HepG2 (cell line): Measurements from ENCODE around the gene FOXS1. TPM values are rescaled to one million over a fixed set of nuclear protein-coding genes. Genes with fewer than 3 reads are reported as not detected.

Experiments used
- ATF7 ChIP-seq, 2 experiments: fragments of 450-650 bp in 1 of 2; sonication (generic) in 1 of 2; formaldehyde crosslinking in 1 of 2; IDR thresholded peaks; 2 replicates each; pipeline versions ENCODE4 v1.4.0 to v1.6.1; 2016 to 2020; ENCODE audit warnings: antibody characterized with exemption in 1 of 2, mild to moderate bottlenecking in 1 of 2, missing genetic modification reagents in 1 of 2
- CENPT ChIP-seq: sonication (generic); formaldehyde crosslinking; IDR thresholded peaks from 2 replicates; pipeline ENCODE4 v1.8.0; 2022; ENCODE audit warnings: low read depth, mild to moderate bottlenecking, moderate library complexity, missing genetic modification reagents
- FOXJ3 ChIP-seq: sonication (generic); formaldehyde crosslinking; IDR thresholded peaks from 2 replicates; pipeline ENCODE4 v1.4.0; 2020; ENCODE audit warnings: missing genetic modification reagents, mild to moderate bottlenecking, borderline replicate concordance
- GATA4 ChIP-seq: sonication (generic); IDR thresholded peaks from 2 replicates; pipeline ENCODE4 v1.6.1; 2016; ENCODE audit warnings: antibody characterized with exemption, low read depth, borderline replicate concordance
- GZF1 ChIP-seq: sonication (generic); formaldehyde crosslinking; IDR thresholded peaks from 2 replicates; pipeline ENCODE4 v1.5.1; 2020; ENCODE audit warnings: mild to moderate bottlenecking, missing genetic modification reagents
- NR2F6 ChIP-seq, 2 experiments: IDR thresholded peaks; 2 replicates each; pipeline ENCODE4 v1.6.1; 2016; ENCODE audit warnings: antibody characterized with exemption in 1 of 2, mild to moderate bottlenecking in 1 of 2
- PCBP1 ChIP-seq: fragments of 200-400 bp; formaldehyde crosslinking; IDR thresholded peaks from 2 replicates; pipeline ENCODE4 v1.6.1; 2017; ENCODE audit warnings: mild to moderate bottlenecking, low read depth, low read length, borderline replicate concordance
- PITX1 ChIP-seq: sonication (generic); formaldehyde crosslinking; IDR thresholded peaks from 2 replicates; pipeline ENCODE4 v1.5.1; 2020; ENCODE audit warnings: mild to moderate bottlenecking, missing genetic modification reagents
- RBAK ChIP-seq: sonication (generic); formaldehyde crosslinking; IDR thresholded peaks from 2 replicates; pipeline ENCODE4 v1.5.1; 2020; ENCODE audit warnings: mild to moderate bottlenecking, missing genetic modification reagents
- SALL1 ChIP-seq: sonication (generic); formaldehyde crosslinking; IDR thresholded peaks from 2 replicates; pipeline ENCODE4 v1.8.0; 2022; ENCODE audit warnings: mild to moderate bottlenecking, missing genetic modification reagents
- SRSF4 ChIP-seq: fragments of 200-400 bp; formaldehyde crosslinking; IDR thresholded peaks from one replicate; pipeline ENCODE4 v1.6.1; 2018; ENCODE audit warnings: mild to moderate bottlenecking, low read depth, low read length, moderate library complexity; ENCODE audit not compliant: poor library complexity, severe bottlenecking
- TEAD2 ChIP-seq: sonication (generic); formaldehyde crosslinking; IDR thresholded peaks from 2 replicates; pipeline ENCODE4 v1.9.0; 2021; ENCODE audit warnings: missing genetic modification reagents
- TMF1 ChIP-seq: sonication (generic); formaldehyde crosslinking; IDR thresholded peaks from 2 replicates; pipeline ENCODE4 v1.8.1; 2022; ENCODE audit warnings: low read depth, missing genetic modification reagents
- XRCC5 ChIP-seq: fragments of 200-400 bp; formaldehyde crosslinking; optimal IDR thresholded peaks from 2 replicates; pipeline ENCODE3; 2017; ENCODE audit warnings: mild to moderate bottlenecking, low read length
- ZMYM3 ChIP-seq: sonication (generic); formaldehyde crosslinking; IDR thresholded peaks from 2 replicates; pipeline ENCODE4 v1.5.1; 2020; ENCODE audit warnings: mild to moderate bottlenecking, missing genetic modification reagents
- ZNF24 ChIP-seq: fragments of 450-650 bp; IDR thresholded peaks from 2 replicates; pipeline ENCODE4 v1.6.1; 2017; ENCODE audit warnings: antibody characterized with exemption, mild to moderate bottlenecking
- ZNF496 ChIP-seq: sonication (generic); formaldehyde crosslinking; IDR thresholded peaks from 2 replicates; pipeline ENCODE4 v1.8.1; 2023; ENCODE audit warnings: mild to moderate bottlenecking, moderate library complexity, missing genetic modification reagents; ENCODE audit not compliant: insufficient replicate concordance
- polyA plus RNA-seq, 8 experiments: library from polyadenylated mRNA; depleted of rRNA in 3 of 8; stranded (reverse) in 7 of 8; unstranded in 1 of 8; fragments of >200 nt; fragmentation: Illumina TruSeq in 4 of 8; extraction: Trizol in 4 of 8; gene quantifications; 2 replicates each; pipeline versions ENCODE4 v1.2.1 to v1.2.3, GENCODE V29; 2011 to 2016; ENCODE audit warnings: low read depth in 4 of 8, missing spikeins in 1 of 8, mixed read lengths in 1 of 8; ENCODE audit not compliant: insufficient read depth in 1 of 8
- total RNA-seq, 5 experiments: library from RNA; depleted of rRNA; stranded (reverse); fragments of >200 nt; fragmentation: Illumina TruSeq; extraction: Trizol; gene quantifications; 2 replicates each; pipeline ENCODE4 v1.2.3, GENCODE V29; 2016; ENCODE audit warnings: low read depth in 1 of 5
- TF ChIP-seq, protein P1 (sequence below): sonication (generic); formaldehyde crosslinking; conservative IDR thresholded peaks from 2 replicates; pipeline ENCODE4 v1.4.0; 2020; ENCODE audit warnings: missing genetic modification reagents
- TF ChIP-seq, protein P2 (sequence below): sonication (generic); formaldehyde crosslinking; IDR thresholded peaks from 2 replicates; pipeline ENCODE4 v1.4.0; 2020; ENCODE audit warnings: missing genetic modification reagents
- TF ChIP-seq, protein P3 (sequence below): sonication (generic); formaldehyde crosslinking; IDR thresholded peaks from 2 replicates; pipeline ENCODE4 v1.5.0; 2020; ENCODE audit warnings: missing genetic modification reagents
- TF ChIP-seq, protein P4 (sequence below): sonication (generic); formaldehyde crosslinking; IDR thresholded peaks from 2 replicates; pipeline ENCODE4 v1.4.0; 2020; ENCODE audit warnings: missing genetic modification reagents, borderline replicate concordance
- TF ChIP-seq, protein P5 (sequence below): IDR thresholded peaks from 2 replicates; pipeline ENCODE4 v1.6.1; 2016; ENCODE audit warnings: low read depth, borderline replicate concordance

Gene FOXS1
- total and polyA plus RNA-seq, 2 of the 13 experiments (the other 11 are each of a cell fraction or from before 2014, with no cell fraction given) = not detected

DNA sequence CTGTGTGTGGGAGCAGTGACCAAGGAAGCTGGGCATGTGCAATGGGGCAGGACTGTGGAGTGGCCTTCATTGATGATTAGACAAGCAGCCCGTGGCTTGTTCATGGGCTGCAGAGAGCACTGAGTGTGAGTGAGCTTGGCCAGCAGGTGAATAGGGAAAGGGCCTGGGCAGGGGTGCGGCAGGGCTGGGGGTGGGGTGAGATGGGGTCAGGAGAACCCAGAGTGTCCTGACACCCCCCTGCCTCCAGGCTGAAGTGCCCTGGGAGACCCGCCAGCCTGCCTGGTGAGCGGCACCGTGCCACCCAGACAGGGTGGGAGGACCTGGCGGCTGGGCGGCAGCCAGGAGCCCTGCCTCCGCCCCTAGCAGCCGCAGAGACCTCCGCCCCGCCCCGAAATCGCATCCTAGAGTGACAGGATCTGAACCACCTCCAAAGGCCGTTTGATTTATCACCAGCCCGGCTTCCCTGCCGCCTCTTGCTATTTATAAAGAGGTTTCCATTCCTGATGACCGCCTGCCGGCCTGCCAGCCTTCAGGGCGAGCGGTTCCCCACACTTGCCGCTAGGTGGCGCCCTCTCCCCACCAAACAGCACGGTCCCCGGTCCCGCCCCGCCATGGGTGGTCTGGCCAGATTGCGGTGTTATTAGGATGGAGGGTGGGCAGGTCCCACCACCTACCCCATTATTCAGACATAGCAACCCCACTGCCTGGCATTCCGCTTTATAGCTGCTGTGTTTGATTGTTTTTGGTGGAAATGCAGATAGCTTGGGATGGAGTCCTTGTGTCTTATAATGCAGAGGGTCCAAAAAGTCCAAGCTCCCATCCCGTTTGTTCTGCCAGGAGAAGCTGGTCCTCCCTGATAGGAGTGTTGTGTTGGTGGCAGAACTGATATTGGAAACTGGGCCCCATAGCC lies 22.7 kb downstream of the FOXS1 start (continued):
- TF ChIP-seq, protein P1, sequence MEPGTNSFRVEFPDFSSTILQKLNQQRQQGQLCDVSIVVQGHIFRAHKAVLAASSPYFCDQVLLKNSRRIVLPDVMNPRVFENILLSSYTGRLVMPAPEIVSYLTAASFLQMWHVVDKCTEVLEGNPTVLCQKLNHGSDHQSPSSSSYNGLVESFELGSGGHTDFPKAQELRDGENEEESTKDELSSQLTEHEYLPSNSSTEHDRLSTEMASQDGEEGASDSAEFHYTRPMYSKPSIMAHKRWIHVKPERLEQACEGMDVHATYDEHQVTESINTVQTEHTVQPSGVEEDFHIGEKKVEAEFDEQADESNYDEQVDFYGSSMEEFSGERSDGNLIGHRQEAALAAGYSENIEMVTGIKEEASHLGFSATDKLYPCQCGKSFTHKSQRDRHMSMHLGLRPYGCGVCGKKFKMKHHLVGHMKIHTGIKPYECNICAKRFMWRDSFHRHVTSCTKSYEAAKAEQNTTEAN (CRISPR knock-in tag) = no peak
- no peak for TF ChIP-seq FOXJ3
- TF ChIP-seq GATA4 = no peak
- TF ChIP-seq GZF1 = no peak
- TF ChIP-seq RBAK (CRISPR knock-in tag) = no peak
- no peak for TF ChIP-seq ZNF24
- TF ChIP-seq SALL1 = peak; percentile 47; the same call in 1 of the 2 replicates
- TF ChIP-seq TMF1 (CRISPR knock-in tag) = no peak
- TF ChIP-seq PCBP1 = no peak
- no peak for TF ChIP-seq PITX1
- TF ChIP-seq SRSF4 = no peak
- no peak for TF ChIP-seq NR2F6 (IDR thresholded peaks at IDR 0.05)
- TF ChIP-seq NR2F6 (CRISPR knock-in tag; IDR thresholded peaks at IDR 0.05) = no peak
- TF ChIP-seq ZMYM3 (CRISPR knock-in tag) = no peak
- TF ChIP-seq, protein P2, sequence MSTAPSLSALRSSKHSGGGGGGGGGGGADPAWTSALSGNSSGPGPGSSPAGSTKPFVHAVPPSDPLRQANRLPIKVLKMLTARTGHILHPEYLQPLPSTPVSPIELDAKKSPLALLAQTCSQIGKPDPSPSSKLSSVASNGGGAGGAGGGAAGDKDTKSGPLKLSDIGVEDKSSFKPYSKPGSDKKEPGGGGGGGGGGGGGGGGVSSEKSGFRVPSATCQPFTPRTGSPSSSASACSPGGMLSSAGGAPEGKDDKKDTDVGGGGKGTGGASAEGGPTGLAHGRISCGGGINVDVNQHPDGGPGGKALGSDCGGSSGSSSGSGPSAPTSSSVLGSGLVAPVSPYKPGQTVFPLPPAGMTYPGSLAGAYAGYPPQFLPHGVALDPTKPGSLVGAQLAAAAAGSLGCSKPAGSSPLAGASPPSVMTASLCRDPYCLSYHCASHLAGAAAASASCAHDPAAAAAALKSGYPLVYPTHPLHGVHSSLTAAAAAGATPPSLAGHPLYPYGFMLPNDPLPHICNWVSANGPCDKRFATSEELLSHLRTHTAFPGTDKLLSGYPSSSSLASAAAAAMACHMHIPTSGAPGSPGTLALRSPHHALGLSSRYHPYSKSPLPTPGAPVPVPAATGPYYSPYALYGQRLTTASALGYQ (CRISPR knock-in tag) = no peak
- TF ChIP-seq TEAD2 (CRISPR knock-in tag) = no peak
- no peak for TF ChIP-seq CENPT (CRISPR knock-in tag)
- TF ChIP-seq, protein P3, sequence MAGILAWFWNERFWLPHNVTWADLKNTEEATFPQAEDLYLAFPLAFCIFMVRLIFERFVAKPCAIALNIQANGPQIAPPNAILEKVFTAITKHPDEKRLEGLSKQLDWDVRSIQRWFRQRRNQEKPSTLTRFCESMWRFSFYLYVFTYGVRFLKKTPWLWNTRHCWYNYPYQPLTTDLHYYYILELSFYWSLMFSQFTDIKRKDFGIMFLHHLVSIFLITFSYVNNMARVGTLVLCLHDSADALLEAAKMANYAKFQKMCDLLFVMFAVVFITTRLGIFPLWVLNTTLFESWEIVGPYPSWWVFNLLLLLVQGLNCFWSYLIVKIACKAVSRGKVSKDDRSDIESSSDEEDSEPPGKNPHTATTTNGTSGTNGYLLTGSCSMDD (CRISPR knock-in tag) = no peak
- TF ChIP-seq, protein P4, sequence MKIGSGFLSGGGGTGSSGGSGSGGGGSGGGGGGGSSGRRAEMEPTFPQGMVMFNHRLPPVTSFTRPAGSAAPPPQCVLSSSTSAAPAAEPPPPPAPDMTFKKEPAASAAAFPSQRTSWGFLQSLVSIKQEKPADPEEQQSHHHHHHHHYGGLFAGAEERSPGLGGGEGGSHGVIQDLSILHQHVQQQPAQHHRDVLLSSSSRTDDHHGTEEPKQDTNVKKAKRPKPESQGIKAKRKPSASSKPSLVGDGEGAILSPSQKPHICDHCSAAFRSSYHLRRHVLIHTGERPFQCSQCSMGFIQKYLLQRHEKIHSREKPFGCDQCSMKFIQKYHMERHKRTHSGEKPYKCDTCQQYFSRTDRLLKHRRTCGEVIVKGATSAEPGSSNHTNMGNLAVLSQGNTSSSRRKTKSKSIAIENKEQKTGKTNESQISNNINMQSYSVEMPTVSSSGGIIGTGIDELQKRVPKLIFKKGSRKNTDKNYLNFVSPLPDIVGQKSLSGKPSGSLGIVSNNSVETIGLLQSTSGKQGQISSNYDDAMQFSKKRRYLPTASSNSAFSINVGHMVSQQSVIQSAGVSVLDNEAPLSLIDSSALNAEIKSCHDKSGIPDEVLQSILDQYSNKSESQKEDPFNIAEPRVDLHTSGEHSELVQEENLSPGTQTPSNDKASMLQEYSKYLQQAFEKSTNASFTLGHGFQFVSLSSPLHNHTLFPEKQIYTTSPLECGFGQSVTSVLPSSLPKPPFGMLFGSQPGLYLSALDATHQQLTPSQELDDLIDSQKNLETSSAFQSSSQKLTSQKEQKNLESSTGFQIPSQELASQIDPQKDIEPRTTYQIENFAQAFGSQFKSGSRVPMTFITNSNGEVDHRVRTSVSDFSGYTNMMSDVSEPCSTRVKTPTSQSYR (CRISPR knock-in tag) = no peak
- no peak for TF ChIP-seq ATF7 (IDR thresholded peaks at IDR 0.05)
- no peak for TF ChIP-seq ATF7 (CRISPR knock-in tag; IDR thresholded peaks at IDR 0.05)
- TF ChIP-seq, protein P5, sequence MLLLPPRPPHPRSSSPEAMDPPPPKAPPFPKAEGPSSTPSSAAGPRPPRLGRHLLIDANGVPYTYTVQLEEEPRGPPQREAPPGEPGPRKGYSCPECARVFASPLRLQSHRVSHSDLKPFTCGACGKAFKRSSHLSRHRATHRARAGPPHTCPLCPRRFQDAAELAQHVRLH = peak; percentile 48; the same call in 1 of the 2 replicates
- no peak for TF ChIP-seq ZNF496
- TF ChIP-seq XRCC5 = peak; percentile 95
